Measurements from ENCODE around the gene SCMH1.

The SCMH1 gene

DNA sequence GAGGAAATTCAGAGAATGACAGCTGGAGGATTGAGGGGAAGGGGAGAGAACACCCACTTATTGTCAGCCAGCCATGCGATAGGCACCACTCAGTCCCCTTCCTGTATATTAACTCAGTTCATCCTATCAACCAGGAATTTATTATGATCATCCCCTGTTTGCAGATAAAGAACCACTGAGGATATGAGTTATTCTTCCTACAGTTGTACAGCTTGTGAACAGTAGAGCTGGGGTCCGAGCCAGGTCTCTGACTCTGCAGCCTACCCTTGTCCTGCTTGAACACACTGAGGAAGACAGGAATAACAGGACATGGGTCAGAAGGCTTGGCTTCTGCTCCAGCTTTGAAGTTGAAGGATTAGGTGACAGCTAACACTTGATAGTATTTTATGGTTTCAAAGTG, 42.0 kb upstream of the SCMH1 start:
- H3K36me3 ChIP-seq (ENCODE audit: control insufficient read depth, insufficient read depth, low read length) = no peaks in the 10 kb centered on the region
- WGBS (ENCODE audit: extremely low coverage, insufficient coverage, low lambda C conversion rate) = no CpG with 5 or more reads among the region's 2 CpGs
- no peak overlapping the region for H3K4me2 ChIP-seq (ENCODE audit: low read length)
- no peak overlapping the region for H4K8ac ChIP-seq (ENCODE audit: low read depth, low read length)
- H3K4ac ChIP-seq (ENCODE audit: low read depth, low read length) = no peak overlapping the region
- no peak overlapping the region for H3K9ac ChIP-seq (ENCODE audit: low read length)
- no peaks in the 10 kb centered on the region for H3K27me3 ChIP-seq (ENCODE audit: insufficient read depth, low read length, poor library complexity)
- no peak for DNase-seq
- H3K4me3 ChIP-seq (ENCODE audit: low read length) = no peak overlapping the region
- H3K23ac ChIP-seq (ENCODE audit: low read length) = no peak overlapping the region
- no peak overlapping the region for H2BK120ac ChIP-seq (ENCODE audit: low read depth, low read length)
- H4K5ac ChIP-seq (ENCODE audit: low read length) = no peak overlapping the region
- H2BK5ac ChIP-seq (ENCODE audit: low read length) = no peak overlapping the region
- no peaks in the 10 kb centered on the region for H3K79me2 ChIP-seq (ENCODE audit: control insufficient read depth, insufficient read depth, low read length)
- H3K18ac ChIP-seq (ENCODE audit: low read length) = no peak overlapping the region
- H3K79me1 ChIP-seq (ENCODE audit: low read length) = no peaks in the 10 kb centered on the region
- H3K4me1 ChIP-seq (ENCODE audit: control insufficient read depth, low read depth, low read length) = peaks cover 2% of the 10 kb centered on the region
- H2BK15ac ChIP-seq (replicated peaks; ENCODE audit: low read depth) = no peak overlapping the region
- H3K56ac ChIP-seq (ENCODE audit: low read length) = no peak overlapping the region
- no peak overlapping the region for H3K27ac ChIP-seq (ENCODE audit: low read depth, low read length)
- no peak overlapping the region for H2AK5ac ChIP-seq (ENCODE audit: low read length)

DNA sequence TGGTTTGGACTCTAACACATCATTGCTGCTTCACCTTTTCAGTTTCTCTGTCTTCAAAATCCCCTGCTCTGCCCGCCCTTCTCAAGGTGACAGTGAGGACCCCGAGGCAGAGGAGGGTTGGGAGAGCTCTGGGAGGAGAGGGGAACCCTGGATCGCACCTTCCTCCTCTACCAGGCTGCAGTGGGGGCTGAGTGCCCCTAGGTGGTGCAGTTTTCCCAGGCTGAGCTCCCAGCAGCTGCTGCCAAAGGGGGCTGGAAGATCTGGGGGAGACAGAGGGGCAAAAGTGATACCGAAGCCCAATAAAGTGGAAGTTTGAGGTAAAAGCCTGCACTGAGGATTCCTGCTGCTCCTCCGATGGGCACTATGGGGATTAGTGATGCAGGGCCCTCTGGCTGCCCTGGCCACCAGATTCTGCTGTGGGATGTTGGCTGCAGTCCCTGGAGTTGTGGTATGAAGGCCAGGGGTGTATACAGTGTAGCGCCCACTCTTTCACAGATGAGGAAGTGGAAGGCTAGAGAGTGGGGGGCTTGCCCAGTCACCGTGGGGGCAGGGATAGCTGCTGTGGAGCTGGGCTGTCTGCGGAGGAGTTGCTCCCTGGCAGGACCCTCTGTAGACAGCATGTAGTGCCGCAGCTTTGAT, 40.7 kb upstream of the SCMH1 start:
- H3K56ac ChIP-seq (ENCODE audit: low read length) = no peak overlapping the region
- no peaks in the 10 kb centered on the region for H3K36me3 ChIP-seq (ENCODE audit: control insufficient read depth, insufficient read depth, low read length)
- H3K79me1 ChIP-seq (ENCODE audit: low read length) = no peaks in the 10 kb centered on the region
- H3K9ac ChIP-seq (ENCODE audit: low read length) = no peak overlapping the region
- no peak overlapping the region for H2AK5ac ChIP-seq (ENCODE audit: low read length)
- no peak overlapping the region for H3K27ac ChIP-seq (ENCODE audit: low read depth, low read length)
- H3K18ac ChIP-seq (ENCODE audit: low read length) = no peak overlapping the region
- H3K4ac ChIP-seq (ENCODE audit: low read depth, low read length) = no peak overlapping the region
- no peak overlapping the region for H2BK5ac ChIP-seq (ENCODE audit: low read length)
- peaks cover 2% of the 10 kb centered on the region for H3K4me1 ChIP-seq (ENCODE audit: control insufficient read depth, low read depth, low read length)
- no peak overlapping the region for H3K4me2 ChIP-seq (ENCODE audit: low read length)
- H4K5ac ChIP-seq (ENCODE audit: low read length) = no peak overlapping the region
- no peak overlapping the region for H3K23ac ChIP-seq (ENCODE audit: low read length)
- H3K79me2 ChIP-seq (ENCODE audit: control insufficient read depth, insufficient read depth, low read length) = no peaks in the 10 kb centered on the region
- peak; percentile 40 for DNase-seq
- no CpG with 5 or more reads among the region's 9 CpGs for WGBS (ENCODE audit: extremely low coverage, insufficient coverage, low lambda C conversion rate)
- no peak overlapping the region for H4K8ac ChIP-seq (ENCODE audit: low read depth, low read length)
- H3K4me3 ChIP-seq (ENCODE audit: low read length) = no peak overlapping the region
- no peak overlapping the region for H2BK15ac ChIP-seq (replicated peaks; ENCODE audit: low read depth)
- H3K27me3 ChIP-seq (ENCODE audit: insufficient read depth, low read length, poor library complexity) = no peaks in the 10 kb centered on the region
- H2BK120ac ChIP-seq (ENCODE audit: low read depth, low read length) = no peak overlapping the region

DNA sequence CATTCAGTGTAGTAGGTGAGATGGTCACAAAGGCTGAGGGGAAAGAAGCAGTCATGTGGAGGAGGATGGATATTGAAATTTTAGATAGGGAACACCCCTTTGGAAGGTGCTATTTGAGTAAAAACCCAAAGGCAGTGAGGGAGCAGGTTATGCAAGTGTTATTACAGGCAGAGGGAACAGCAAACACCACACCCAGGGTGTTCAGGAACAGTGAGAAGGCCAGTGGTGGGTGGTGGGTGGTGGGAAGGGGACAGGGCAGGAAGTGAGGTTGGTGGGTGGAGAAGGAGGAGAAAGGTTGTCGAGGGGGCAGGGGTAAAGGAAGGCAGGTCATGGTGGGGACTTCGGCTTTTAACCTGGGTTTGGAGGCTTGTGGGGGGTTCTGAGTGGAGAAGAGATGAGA, 39.2 kb upstream of the SCMH1 start:
- Histone ChIP-seq H3K4me3 (ENCODE audit: low read length) (no peak overlapping the region), H2BK5ac (ENCODE audit: low read length) (no peak overlapping the region), H2BK120ac (ENCODE audit: low read depth, low read length) (no peak overlapping the region), H3K4me1 (ENCODE audit: control insufficient read depth, low read depth, low read length) (no peaks in the 10 kb centered on the region), H3K4ac (ENCODE audit: low read depth, low read length) (no peak overlapping the region), H3K27ac (ENCODE audit: low read depth, low read length) (no peak overlapping the region), H3K79me2 (ENCODE audit: control insufficient read depth, insufficient read depth, low read length) (no peaks in the 10 kb centered on the region), H4K5ac (ENCODE audit: low read length) (no peak overlapping the region), H2BK15ac (replicated peaks; ENCODE audit: low read depth) (no peak overlapping the region), H4K8ac (ENCODE audit: low read depth, low read length) (no peak overlapping the region), H3K56ac (ENCODE audit: low read length) (no peak overlapping the region), H3K4me2 (ENCODE audit: low read length) (no peak overlapping the region), H3K23ac (ENCODE audit: low read length) (no peak overlapping the region), H3K9ac (ENCODE audit: low read length) (no peak overlapping the region), H3K79me1 (ENCODE audit: low read length) (no peaks in the 10 kb centered on the region), H3K27me3 (ENCODE audit: insufficient read depth, low read length, poor library complexity) (no peaks in the 10 kb centered on the region), H2AK5ac (ENCODE audit: low read length) (no peak overlapping the region), H3K36me3 (ENCODE audit: control insufficient read depth, insufficient read depth, low read length) (no peaks in the 10 kb centered on the region), H3K18ac (ENCODE audit: low read length) (no peak overlapping the region)
- no CpG with 5 or more reads among the region's 2 CpGs for WGBS (ENCODE audit: extremely low coverage, insufficient coverage, low lambda C conversion rate)
- no peak for DNase-seq

DNA sequence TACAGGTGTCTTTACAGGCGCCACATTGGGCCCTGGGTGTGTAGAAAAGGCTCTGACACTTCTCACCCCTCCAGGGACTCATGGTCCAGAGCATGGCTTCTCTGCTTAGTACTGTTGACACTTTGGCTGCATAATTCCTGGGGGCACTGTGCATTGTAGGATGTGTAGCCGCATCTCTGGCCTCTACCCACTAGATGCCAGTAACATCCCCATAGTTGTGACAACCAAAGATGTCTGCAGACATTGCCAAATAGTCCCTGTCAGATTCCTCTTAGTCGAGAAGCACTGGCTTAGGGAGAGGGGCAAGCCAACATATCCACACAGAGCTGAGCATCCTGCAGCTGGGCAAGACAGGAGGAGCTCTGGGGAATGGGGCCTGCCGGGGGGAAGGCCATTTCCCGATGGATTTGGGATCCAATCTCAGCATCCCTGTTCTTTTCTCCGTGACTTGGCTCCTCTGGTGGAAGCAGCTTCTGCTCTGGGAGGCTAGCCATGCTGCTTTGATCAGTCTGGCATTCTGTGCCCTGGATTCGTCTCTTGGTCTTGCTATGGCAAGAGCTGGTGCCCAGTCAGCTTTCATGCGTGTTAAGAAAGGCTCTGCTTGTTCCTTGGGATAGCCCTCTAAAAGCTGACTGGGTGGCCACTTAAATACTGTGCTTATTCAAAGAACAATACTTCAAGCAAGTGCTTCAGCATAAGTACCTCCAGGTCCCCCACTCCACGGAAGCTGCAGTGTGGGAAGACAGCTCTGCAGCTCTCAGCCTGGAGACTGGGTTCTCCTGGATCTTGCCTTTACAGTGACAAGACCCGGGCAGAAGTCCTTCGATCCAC, 38.3 kb upstream of the SCMH1 start:
- no CpG with 5 or more reads among the region's 11 CpGs for WGBS (ENCODE audit: extremely low coverage, insufficient coverage, low lambda C conversion rate)
- Histone ChIP-seq H3K4me3 (ENCODE audit: low read length) (no peak overlapping the region), H4K8ac (ENCODE audit: low read depth, low read length) (no peak overlapping the region), H3K18ac (ENCODE audit: low read length) (no peak overlapping the region), H4K5ac (ENCODE audit: low read length) (no peak overlapping the region), H2BK120ac (ENCODE audit: low read depth, low read length) (no peak overlapping the region), H3K27me3 (ENCODE audit: insufficient read depth, low read length, poor library complexity) (no peaks in the 10 kb centered on the region), H3K36me3 (ENCODE audit: control insufficient read depth, insufficient read depth, low read length) (no peaks in the 10 kb centered on the region), H3K9ac (ENCODE audit: low read length) (no peak overlapping the region), H3K4me2 (ENCODE audit: low read length) (no peak overlapping the region), H3K79me2 (ENCODE audit: control insufficient read depth, insufficient read depth, low read length) (no peaks in the 10 kb centered on the region), H3K79me1 (ENCODE audit: low read length) (no peaks in the 10 kb centered on the region), H3K56ac (ENCODE audit: low read length) (no peak overlapping the region), H2BK5ac (ENCODE audit: low read length) (no peak overlapping the region), H2BK15ac (replicated peaks; ENCODE audit: low read depth) (no peak overlapping the region), H3K27ac (ENCODE audit: low read depth, low read length) (no peak overlapping the region), H3K23ac (ENCODE audit: low read length) (no peak overlapping the region), H3K4ac (ENCODE audit: low read depth, low read length) (no peak overlapping the region), H2AK5ac (ENCODE audit: low read length) (no peak overlapping the region), H3K4me1 (ENCODE audit: control insufficient read depth, low read depth, low read length) (no peaks in the 10 kb centered on the region)
- DNase-seq = no peak

DNA sequence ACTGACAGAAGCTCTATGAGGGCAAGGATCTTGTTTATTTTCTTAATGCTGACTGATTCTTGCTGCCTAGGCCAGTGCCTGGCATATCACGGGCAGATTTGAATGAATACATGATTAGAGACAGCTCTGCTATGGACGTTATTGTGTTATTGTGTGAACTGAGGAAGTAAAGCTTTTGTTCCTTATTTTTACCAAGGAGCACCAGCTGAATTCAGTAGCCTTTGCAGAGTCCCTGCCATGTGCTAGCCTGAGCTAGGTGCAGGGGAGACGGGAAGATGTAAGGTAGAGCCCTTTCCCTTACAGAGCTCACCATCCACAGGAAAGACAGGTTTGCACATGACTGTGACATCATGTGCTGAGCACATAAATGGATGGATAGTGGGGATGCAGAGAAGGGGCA, 36.0 kb upstream of the SCMH1 start:
- Histone ChIP-seq H3K79me1 (ENCODE audit: low read length) (no peaks in the 10 kb centered on the region), H2BK15ac (replicated peaks; ENCODE audit: low read depth) (no peak overlapping the region), H4K5ac (ENCODE audit: low read length) (no peak overlapping the region), H3K56ac (ENCODE audit: low read length) (no peak overlapping the region), H3K27ac (ENCODE audit: low read depth, low read length) (no peak overlapping the region), H3K4me2 (ENCODE audit: low read length) (no peak overlapping the region), H3K36me3 (ENCODE audit: control insufficient read depth, insufficient read depth, low read length) (no peaks in the 10 kb centered on the region), H2BK5ac (ENCODE audit: low read length) (no peak overlapping the region), H3K79me2 (ENCODE audit: control insufficient read depth, insufficient read depth, low read length) (no peaks in the 10 kb centered on the region), H3K18ac (ENCODE audit: low read length) (no peak overlapping the region), H3K23ac (ENCODE audit: low read length) (no peak overlapping the region), H3K9ac (ENCODE audit: low read length) (no peak overlapping the region), H3K4me3 (ENCODE audit: low read length) (no peak overlapping the region), H3K4ac (ENCODE audit: low read depth, low read length) (no peak overlapping the region), H2BK120ac (ENCODE audit: low read depth, low read length) (no peak overlapping the region), H3K27me3 (ENCODE audit: insufficient read depth, low read length, poor library complexity) (no peaks in the 10 kb centered on the region), H3K4me1 (ENCODE audit: control insufficient read depth, low read depth, low read length) (no peaks in the 10 kb centered on the region), H2AK5ac (ENCODE audit: low read length) (no peak overlapping the region), H4K8ac (ENCODE audit: low read depth, low read length) (no peak overlapping the region)
- WGBS (ENCODE audit: extremely low coverage, insufficient coverage, low lambda C conversion rate) = no CpG with 5 or more reads among the region's 3 CpGs
- no peak for DNase-seq

Data from mesendoderm (in vitro differentiated cells).